C4-2B (cell line): ENCODE measurements around the gene NHLRC4.

ENCODE experiments used
- H3K27ac ChIP-seq: fragments of 450-650 bp; 2 replicates; pipeline ENCODE4 v1.5.1; 2017
- CTCF ChIP-seq: fragments of 450-650 bp; conservative IDR thresholded peaks from 2 replicates; pipeline ENCODE4 v1.5.1; 2017; ENCODE audit warnings: mild to moderate bottlenecking
- ZFX ChIP-seq: fragments of 450-650 bp; IDR thresholded peaks from 2 replicates; pipeline ENCODE4 v1.6.1; 2017

NHLRC4 gene

GRCh38 chr16:533391-534123, 33.2 kb upstream of the NHLRC4 start:
- H3K27ac ChIP-seq, result no peak overlapping the region
- TF ChIP-seq CTCF (no peak), ZFX (no peak)

- TF ChIP-seq CTCF (no peak), ZFX (no peak)
- no peak overlapping the region for H3K27ac ChIP-seq
These were observed 32.7 kb upstream of the NHLRC4 start for GRCh38 chr16:534135-534534.

DNA sequence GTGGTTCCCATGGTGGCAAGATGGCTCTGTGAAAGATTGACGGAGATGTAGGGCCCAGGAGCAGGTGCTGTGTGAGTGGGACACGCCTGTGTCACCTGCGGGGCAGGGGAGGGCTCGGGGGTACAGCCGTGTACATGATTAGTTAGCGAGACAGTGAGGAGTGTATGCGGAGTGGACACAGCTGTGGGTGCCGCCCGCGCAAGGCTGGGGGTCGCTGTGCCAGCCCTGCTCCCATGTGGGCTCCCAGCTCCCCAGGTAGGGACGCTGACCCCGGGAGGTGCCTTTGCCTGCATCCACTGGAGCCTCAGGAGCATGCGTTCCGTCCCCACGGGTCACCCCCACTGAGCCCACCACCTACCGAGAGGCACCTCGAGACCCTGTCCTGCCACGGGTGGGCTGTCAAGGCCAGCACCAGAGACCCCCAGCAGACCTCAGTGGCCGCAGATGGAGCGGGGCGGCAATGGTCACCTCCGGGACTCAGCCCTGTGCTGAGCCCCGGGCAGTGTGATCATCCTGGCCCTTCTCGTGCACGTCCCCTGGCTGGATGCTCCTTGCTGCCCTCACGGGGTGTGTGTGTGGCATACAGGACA, 31.9 kb upstream of the NHLRC4 start:
- no peak overlapping the region for H3K27ac ChIP-seq
- no peak for TF ChIP-seq ZFX
- no peak for TF ChIP-seq CTCF

GRCh38 chr16:535446-536405, 31.1 kb upstream of the NHLRC4 start:
- no peak overlapping the region for H3K27ac ChIP-seq
- TF ChIP-seq CTCF, result no peak
- no peak for TF ChIP-seq ZFX

DNA sequence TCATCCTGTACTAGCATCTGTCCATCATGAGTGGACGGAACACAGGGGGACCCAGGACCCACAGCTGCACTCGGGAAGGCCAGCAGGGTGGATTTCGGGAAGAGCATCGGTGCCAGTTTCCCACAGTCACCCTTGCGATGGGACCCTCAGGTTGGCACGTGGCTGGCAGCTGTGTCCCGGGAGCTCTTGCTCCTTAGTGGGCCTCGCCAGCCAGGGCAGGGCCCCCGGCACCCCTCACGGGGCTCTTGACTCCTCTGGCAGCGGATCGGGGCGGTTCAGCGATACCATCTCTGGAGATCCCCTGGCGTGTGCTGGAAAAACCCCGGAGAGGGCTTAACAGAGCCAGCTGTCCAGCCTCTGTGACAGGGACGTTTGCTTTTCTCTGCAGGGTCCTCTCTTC, 30.1 kb upstream of the NHLRC4 start:
- TF ChIP-seq CTCF, result no peak
- no peak for TF ChIP-seq ZFX
- H3K27ac ChIP-seq, result no peak overlapping the region

DNA sequence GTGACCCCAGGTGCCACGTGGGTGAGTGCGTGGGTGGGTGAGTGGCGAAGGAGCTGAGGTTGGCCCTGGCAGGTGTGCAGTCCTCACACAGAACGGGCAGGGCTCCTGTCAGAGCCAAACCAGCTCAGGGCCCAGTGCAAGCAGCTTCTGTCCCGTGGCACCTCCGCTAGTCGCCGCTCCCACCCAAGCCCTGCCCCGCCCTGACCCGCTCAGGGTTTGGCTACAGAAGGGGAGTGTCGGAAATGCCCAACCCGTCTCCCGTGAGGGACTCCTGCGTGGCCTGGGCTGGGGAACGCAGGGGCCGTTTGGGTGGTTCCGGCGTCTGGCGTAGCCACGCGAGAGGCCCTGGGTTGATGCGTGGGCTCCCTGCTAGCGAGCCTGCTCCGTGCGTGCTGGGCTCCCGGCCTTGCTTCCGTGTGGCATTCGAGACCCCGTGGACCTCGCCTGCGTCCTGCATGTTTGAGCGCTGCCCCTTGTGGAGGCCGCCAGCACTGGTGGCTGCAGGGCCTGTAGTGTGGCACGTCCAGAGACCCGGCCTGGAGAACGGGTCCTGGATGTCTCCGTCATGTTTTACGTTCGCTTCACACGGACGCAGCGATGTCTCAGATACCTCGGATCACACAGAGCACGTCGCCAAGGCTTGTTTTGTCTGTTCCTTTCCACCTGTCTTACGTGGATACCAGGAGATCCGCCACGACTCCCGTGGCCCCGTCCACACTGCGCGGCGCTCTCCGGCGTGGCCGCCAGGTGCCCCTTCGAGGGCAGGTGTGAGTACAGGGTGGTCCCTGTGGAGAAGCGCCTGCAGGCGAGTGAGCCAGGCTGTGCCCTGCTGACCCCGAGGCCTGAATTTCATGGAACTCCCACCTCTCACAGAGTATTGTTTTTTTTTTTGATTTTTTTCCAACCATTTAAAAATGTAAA, 29.1 kb upstream of the NHLRC4 start:
- no peak for TF ChIP-seq ZFX
- TF ChIP-seq CTCF, result no peak; the same call in 1 of the 2 replicates
- H3K27ac ChIP-seq, result no peak overlapping the region
